Body of pancreas (tissue), 4 donors: ENCODE results near the gene KDELR3.

Experiments used
- POLR2A ChIP-seq, 3 donors: fragments of 450-650 bp; IDR thresholded peaks; one replicate each; pipeline ENCODE4 v1.6.1; 2016; ENCODE audit warnings: antibody characterized with exemption in 3 of 3, mild to moderate bottlenecking in 2 of 3
- TF ChIP-seq, protein P1 (sequence below), 7 experiments: fragments of 450-650 bp in 4 of 7; fragments of 200-600 bp in 3 of 7; sonication (generic) in 3 of 7; IDR thresholded peaks; one replicate each; pipeline ENCODE4 v1.5.1; 2016 to 2019; ENCODE audit warnings: antibody characterized with exemption in 7 of 7

DNA sequence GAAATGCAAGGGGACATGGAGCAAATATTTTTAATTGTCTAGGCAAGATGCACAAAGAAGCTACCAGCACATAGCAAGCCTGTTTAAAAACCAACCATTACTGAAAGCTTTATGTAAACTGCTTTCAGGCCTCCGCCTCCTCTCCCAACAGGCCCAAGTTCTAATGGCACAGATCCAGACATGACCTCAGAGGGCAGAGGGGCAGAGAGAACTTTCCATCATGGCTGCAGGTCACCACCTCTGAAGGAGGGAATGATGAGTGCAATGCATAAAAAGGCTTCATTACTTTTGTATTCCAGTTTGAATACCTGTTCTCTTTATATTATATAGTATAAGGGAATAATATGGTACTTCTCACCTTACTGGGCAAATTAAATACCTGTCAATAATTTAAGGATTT lies 23.0 kb downstream of the KDELR3 start:
- TF ChIP-seq, protein P1, sequence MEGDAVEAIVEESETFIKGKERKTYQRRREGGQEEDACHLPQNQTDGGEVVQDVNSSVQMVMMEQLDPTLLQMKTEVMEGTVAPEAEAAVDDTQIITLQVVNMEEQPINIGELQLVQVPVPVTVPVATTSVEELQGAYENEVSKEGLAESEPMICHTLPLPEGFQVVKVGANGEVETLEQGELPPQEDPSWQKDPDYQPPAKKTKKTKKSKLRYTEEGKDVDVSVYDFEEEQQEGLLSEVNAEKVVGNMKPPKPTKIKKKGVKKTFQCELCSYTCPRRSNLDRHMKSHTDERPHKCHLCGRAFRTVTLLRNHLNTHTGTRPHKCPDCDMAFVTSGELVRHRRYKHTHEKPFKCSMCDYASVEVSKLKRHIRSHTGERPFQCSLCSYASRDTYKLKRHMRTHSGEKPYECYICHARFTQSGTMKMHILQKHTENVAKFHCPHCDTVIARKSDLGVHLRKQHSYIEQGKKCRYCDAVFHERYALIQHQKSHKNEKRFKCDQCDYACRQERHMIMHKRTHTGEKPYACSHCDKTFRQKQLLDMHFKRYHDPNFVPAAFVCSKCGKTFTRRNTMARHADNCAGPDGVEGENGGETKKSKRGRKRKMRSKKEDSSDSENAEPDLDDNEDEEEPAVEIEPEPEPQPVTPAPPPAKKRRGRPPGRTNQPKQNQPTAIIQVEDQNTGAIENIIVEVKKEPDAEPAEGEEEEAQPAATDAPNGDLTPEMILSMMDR (IDR thresholded peaks at IDR 0.05): no peak
- TF ChIP-seq POLR2A (IDR thresholded peaks at IDR 0.05): no peak
